ENCODE data around the gene ZNF488.

ZNF488 gene

GRCh38 chr10:47348661-47349470 is 35.2 kb downstream of the ZNF488 start:
- no peak for DNase-seq (ENCODE audit: low read depth in 2 of 2)

GRCh38 chr10:47348138-47348651 is 35.9 kb downstream of the ZNF488 start, which contains the start of gene RBP3:
TSS of gene RBP3 (plus strand) at chr10:47348363. CDS start at chr10:47348485, 122 bp downstream.
- no peak for DNase-seq (ENCODE audit: low read depth in 2 of 2)

GRCh38 chr10:47347303-47347675 is 36.8 kb downstream of the ZNF488 start:
- DNase-seq (ENCODE audit: low read depth in 2 of 2), result no peak

- DNase-seq (ENCODE audit: low read depth in 2 of 2), result no peak
These were observed 37.4 kb downstream of the ZNF488 start for GRCh38 chr10:47346581-47347302.

- no peak for DNase-seq (ENCODE audit: low read depth in 2 of 2)
These were observed 38.9 kb downstream of the ZNF488 start for GRCh38 chr10:47344996-47345870.

- peak in 1 of 2 experiments; percentile 2 for DNase-seq (ENCODE audit: low read depth in 2 of 2)
These were observed 43.4 kb downstream of the ZNF488 start for GRCh38 chr10:47340608-47341170.

GRCh38 chr10:47339759-47340607 is 44.1 kb downstream of the ZNF488 start:
- DNase-seq (ENCODE audit: low read depth in 2 of 2), result no peak

GRCh38 chr10:47339186-47339735 is 44.8 kb downstream of the ZNF488 start:
- DNase-seq (ENCODE audit: low read depth in 2 of 2), result no peak

GRCh38 chr10:47337310-47337709 is 46.8 kb downstream of the ZNF488 start:
- no peak for DNase-seq (ENCODE audit: low read depth in 2 of 2)

GRCh38 chr10:47336387-47337134 is 47.5 kb downstream of the ZNF488 start:
- DNase-seq (ENCODE audit: low read depth in 2 of 2), result no peak

- DNase-seq (ENCODE audit: low read depth in 2 of 2), result no peak
These were observed 48.2 kb downstream of the ZNF488 start for GRCh38 chr10:47335906-47336305.

GRCh38 chr10:47334466-47335295 is 49.4 kb downstream of the ZNF488 start:
- DNase-seq (ENCODE audit: low read depth in 2 of 2), result no peak

- no peak for DNase-seq (ENCODE audit: low read depth in 2 of 2)
These were observed 50.6 kb downstream of the ZNF488 start for GRCh38 chr10:47333532-47333931.

GRCh38 chr10:47332946-47333345 is 51.1 kb downstream of the ZNF488 start:
- DNase-seq (ENCODE audit: low read depth in 2 of 2), result no peak

GRCh38 chr10:47332371-47332770 is 51.7 kb downstream of the ZNF488 start:
- no peak for DNase-seq (ENCODE audit: low read depth in 2 of 2)

- DNase-seq (ENCODE audit: low read depth in 2 of 2), result no peak
These were observed 52.1 kb downstream of the ZNF488 start for GRCh38 chr10:47331954-47332353.

GRCh38 chr10:47331491-47331890 is 52.6 kb downstream of the ZNF488 start:
- no peak for DNase-seq (ENCODE audit: low read depth in 2 of 2)

GRCh38 chr10:47330804-47331203 is 53.3 kb downstream of the ZNF488 start:
- no peak for DNase-seq (ENCODE audit: low read depth in 2 of 2)

GRCh38 chr10:47330366-47330765 is 53.7 kb downstream of the ZNF488 start:
- DNase-seq (ENCODE audit: low read depth in 2 of 2), result no peak

All from fibroblast of skin of left biceps (primary cell).